GM21786 (cell line): Measurements from ENCODE around the gene ALS2CL.

Experiments used
- ATAC-seq: cut with Tn5 transposase; IDR thresholded peaks from one replicate; pipeline ENCODE4 v1.9.1; 2021; ENCODE audit not compliant: unreplicated experiment

The ALS2CL gene

DNA sequence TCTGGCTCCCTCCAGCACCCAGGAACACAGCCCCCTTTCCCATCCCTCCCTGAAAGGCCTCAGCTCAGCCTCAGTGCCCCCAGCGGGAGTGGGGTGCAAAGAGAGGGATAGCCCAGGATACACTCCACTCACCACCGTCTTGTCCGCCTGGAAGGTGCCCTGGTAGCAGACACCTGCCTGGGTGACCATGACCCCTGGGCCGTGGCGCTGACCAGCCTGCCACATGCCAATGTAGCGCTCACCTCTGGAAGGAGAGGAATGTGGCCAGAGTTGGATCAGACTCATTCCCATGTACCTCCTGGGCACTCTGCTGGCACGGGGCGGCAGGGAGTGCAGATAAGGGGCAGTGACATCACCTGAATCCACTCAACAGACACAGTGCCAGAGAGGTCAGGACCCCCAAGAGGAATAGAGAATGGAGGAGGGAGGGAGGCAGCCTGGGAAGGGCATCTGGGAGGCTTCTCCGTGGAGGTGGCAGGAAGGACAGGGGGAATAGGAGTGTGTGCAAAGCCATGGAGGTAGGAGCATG is 13.1 kb downstream of the ALS2CL start:
- ATAC-seq = no peak

DNA sequence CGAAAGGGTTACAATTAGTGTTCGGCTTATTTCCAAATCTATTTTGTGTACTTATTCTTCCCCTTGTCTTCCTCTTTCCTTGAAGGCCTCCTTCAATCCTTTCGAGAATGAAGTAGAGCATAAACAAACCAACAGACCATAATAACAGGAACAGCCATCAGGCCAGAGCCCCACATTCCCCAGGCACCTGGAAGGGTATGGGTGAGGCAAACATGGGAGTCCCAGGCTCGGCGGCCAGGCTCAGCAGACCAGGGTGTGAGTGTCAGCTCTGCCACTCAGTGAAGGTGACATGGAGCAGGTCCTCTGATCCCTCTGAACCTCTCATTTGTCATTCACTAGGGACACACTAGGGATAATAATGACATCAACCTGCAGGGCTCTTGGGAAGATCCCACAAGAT is 13.8 kb downstream of the ALS2CL start:
- no peak for ATAC-seq

DNA sequence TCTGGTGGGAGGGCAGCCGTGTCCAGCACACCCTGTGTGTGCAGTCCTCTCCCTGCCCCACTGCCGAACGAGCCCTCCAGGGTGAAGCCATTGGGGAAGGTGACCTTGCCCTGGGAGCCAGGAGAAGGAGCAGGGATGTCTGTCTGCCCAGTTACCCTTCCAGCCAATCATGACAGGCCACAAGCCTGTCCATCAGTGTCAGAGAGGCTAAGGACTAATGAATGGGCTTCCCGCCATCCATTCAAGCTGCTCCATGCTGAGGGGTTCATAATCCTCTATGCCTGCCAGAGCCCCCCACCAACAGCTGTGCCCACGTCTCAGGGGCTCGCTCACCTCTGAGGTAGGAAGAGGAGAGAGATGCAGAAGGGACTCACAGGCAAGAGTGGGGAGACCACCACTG is 15.2 kb downstream of the ALS2CL start:
- no peak for ATAC-seq

DNA sequence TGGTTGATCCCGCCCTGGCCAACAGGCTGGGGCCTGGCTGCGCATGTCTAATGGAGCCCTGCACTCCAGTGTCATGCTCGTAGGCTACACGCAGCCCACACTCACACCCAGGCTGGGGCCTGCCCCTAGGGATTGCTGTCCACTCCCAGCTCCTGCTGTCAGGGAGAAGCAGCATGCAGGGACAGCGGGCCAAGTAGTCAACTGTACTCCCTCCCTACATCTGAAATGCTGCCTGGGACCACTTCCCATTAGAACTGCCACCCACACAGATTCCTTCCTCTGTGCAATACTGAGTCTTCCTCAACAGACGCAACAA is 16.1 kb downstream of the ALS2CL start:
- no peak for ATAC-seq

DNA sequence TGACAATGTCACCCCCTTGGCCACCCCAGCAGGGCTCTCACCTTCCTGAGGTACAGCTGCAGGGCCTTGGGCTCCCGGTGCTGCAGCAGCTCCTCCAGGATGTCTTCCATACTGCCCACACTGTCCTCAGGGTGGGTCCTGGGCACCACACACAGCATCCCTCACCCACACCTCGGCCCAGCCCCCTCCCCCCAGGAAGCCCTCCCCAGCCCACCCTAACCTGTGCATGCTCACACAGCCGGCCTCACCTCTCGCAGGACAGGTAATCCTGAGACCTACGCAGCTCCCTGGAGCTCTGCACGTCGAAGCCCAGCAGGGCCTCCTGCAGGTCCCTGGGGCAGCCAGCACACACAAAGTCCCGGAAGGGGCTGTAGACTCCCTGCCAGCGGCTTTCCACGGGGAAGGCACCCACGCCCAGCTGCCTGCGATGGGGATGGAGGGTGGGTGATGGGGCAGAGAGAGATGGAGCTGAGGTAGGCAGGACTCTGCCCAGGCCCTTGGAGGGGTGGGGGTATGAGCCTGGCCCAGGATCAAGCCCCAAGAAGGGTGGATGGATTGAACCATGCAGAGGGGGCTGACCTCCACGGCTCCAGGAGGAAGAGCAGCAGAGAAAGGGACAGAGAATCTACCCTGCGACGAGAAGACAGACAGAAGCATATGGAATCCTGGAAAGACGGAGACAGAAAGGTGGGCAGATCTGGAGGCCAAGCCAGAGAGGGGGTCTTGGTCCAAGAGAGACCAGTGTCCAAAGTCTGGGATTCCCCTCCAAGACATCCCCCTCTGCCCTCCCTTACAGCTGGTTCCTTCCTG is 16.7 kb downstream of the ALS2CL start:
- no peak for ATAC-seq

DNA sequence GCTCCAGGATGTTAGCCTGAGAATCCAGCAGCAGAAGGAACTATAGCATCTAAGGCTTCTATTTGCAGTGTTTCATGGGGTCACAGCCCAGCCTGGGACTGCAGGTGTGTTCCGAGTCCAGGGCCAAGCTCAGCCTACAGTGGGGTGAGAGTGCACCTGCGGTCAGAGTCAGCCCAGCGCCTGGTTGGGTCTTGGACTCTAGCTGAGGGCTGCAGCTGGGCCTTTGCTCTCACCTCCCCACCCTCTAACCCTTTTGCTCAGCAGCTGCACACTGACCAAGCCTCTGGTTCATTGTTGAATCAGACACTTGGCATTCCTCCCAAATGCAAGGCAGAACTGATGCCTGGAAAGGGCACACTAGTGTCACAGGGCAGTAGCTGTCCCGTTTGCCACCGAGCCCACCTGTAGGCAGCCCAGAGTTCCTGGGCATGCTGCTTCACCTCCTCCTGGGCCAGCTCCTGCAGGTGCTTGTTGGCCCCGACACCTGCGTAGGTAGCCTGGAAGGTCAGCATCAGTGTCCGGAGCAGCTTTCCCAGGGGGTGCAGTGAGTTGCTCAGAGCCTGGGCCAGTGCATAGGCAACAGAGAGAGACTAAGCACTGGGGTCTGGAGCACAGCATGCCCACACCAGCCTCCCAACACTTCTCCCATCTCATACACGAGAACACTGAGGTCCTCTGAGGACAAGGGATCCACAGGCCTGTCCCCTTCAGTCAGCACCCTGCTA is 17.5 kb downstream of the ALS2CL start:
- no peak for ATAC-seq

DNA sequence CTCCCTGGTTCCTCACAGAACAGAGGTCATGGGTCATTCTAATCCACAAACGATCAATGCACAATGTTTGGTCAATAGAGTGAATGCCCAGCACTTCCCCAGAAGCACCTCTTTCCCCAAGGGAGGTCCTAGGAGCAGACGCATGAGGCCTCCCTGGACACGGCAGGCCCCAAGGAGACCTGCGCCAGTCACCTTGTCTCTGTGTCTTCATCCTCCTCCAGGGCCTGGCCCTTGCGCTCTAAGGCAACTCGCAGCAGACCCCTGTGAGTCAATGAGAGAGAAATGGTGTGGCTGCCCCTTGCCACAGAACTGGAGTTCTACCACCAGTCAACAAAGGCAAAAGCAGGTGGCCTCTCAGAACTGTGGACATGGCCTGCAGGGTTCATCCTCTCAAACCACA is 18.1 kb downstream of the ALS2CL start:
- no peak for ATAC-seq

DNA sequence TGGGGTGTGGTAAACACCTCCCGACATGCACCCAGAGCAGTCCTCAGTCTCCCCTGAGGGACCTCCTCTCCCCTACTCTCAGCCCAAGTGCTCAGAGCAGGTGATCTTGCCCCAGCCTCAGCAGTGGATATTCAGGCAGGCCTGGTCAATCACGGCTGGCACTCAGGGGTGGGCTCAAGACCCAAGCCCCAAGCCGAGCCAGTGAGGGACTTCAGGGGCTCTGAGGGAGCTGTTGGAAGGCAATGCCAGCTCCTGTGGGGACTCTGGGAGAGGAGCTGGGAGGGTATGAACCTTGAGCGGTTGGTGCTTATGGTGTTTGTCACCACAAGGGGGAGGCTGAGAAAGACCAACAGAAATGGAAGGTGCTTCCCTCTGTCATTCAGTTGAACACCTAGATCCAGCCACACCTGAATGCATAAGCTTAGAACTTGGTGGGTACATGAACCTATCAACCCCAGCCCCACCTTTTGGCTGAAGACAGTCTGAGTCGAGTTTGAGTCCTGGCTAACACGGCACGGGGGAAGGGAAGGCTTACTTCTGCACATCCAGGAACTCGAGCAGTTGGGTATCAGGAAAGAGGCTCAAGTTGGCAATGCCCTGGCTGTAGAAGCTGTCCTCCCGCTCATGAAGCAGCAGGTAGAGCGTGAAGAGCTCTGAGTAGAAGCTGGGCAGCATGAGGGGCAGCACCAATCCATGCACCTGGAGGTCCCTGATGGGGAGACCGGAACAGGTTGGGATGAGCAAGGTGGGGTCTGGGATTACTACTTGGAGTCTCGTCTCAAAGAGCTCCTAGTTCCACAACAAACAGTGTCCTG is 19.2 kb downstream of the ALS2CL start:
- ATAC-seq = no peak

DNA sequence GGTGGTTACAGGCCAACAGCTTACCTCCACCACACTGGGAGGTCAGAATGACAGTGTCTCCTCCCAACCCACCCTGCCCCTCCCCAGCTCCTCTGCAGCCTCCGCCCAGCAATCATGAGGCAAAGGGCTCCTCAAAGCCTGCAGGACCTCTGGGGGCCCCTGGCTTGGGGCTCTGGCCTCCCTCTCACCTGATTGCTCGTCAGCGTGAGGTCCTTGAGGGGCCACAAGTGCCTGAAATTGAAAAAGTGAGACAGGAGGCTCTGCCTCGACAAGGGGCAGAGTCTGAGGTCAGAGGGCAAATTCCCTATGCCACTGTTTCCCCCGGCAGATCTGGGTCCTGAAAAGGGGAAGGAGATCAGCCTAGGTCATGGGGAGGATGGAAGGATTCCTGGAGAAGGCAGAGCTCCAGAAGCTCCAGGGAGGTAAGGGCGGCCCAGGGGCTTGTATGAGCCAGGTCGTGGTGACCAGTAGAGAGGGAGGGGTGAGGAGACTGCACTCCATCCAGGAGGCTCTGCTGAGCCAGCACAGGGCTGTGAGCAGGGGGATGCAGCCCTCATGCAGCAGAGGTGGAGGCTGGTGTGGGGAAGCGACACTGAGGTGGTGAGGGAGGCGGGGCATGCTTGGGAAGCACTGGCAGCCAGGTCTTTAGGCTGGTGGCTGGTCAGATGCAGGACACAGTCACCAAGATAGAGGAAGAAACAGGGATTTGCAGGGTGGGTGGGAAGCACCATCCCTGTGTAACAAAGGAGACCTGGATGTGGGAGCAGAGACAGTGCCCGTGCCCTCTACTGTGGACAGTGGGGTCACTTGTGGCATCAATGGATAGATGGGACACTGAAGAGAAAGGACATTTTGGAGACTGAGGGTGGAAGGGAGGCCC is 20.1 kb downstream of the ALS2CL start:
- no peak for ATAC-seq

DNA sequence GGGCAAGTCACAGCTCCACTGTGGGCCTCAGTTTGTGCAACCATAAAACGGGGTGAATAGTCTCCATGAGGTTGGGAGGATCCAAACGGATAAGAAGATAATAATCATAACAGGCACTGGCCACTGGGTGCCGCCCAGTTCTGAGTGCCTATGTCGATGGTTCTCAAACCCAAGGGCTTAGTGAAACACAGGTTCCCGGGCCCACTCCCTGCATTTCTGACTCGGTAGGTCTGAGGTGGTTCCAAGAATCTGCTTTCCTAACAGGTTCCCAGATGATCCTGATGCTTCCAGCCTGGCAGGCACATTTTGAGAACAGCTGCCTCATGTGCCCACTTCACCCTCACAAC is 21.2 kb downstream of the ALS2CL start:
- no peak for ATAC-seq

DNA sequence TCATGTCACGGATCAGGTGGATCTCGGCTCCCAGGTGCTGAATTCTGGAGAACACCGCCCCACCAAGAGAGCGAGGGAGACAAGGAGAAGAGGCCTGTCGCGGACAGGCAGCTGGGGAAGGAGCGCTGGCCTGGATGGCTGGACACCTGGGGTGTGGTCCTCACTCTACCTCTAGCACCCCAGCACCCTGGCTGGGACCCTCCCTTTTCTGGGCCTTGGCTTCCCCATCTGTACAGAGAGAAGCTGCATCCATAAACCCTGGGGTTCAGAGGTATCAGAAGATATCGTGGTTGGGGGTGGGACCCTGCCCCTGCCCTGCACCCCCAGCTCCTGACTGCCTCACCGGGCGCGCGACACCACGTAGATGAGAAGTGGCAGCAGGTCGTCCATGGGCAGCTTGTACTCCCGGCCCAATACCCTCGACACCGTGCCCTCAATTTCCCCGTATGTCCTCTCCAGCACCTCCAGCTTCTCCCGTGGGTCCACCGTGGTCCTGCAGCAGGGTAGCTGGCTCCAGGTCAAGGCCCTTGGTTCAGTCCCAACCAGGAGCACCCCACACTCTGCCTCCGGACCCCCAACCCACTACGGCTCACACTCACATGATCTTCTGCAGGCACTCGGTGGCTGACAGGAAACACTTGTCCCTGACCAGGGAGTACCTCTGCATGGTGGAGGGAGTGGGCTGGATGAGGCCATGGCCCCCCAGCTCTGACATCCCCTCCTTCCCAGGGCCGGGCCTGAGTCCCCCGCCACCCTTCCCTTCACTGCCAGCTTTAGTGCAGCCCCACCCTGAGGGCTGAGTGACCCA is 21.7 kb downstream of the ALS2CL start:
- no peak for ATAC-seq

DNA sequence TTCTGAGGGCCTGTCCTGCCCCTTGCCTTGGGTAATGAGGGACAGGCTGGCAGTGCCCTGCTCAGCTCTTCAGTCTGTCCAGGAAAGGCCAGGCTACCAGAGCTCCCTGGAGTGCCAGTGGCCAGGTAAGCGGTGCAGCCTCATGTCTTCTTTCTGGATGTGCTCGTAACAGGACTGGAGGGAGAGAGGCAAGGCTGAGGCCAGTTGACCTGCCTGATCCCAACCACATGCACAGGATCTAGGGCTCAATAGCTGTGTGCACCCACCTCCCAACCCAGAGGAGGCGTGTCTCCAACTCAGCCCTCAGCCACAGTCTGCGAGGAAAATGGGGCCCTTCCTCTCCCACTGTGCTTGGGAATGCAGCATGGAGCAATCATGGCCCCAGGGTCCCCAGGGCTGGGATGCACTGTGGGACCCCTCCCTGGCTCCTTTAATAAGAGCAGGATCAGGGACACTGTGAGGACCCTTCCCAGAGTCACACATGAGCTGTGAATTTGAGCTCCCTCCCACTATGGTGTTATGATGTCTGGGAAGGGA is 22.5 kb downstream of the ALS2CL start:
- no peak for ATAC-seq

DNA sequence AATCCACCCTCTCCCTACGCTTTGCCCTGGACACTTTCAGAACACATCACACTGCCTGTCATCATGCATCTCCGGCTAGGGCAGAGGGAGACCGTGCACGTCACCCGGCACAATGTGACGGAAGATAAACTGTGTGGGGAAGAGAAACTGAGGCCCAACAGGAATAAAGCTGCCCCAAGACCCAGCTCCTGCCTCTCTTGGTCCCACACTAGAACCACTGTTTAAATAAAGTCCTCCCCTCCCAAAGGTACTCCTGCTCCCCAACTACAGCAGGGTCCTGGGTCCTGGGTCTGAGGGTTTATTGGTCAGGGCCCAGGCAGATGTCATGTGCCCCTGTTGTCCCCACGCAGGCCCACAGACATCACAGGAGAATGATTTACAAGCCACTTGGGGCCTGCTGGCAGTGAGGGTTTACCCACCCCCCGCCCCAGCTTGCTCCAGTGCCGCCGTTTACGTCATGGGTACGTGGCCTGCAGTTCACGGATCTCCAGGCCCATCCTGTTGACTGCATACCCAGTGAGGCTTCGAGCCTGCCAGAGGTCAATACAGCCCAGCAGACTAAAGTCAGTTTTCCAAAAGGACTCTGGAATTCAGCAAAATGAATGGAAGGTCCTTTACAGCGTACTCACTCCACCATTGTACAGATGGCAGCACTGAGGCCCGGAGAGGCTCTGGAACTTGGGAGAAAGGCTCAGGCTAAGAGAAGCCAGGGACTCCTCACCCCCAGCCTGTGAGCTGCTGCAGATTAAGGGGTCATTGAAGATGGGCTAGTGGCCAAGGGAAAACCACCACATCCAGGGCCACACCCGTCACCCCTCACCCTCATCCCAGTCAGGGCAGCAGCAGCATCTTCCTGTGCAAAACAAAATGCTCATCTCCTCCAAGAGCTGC is 23.2 kb downstream of the ALS2CL start:
- no peak for ATAC-seq

DNA sequence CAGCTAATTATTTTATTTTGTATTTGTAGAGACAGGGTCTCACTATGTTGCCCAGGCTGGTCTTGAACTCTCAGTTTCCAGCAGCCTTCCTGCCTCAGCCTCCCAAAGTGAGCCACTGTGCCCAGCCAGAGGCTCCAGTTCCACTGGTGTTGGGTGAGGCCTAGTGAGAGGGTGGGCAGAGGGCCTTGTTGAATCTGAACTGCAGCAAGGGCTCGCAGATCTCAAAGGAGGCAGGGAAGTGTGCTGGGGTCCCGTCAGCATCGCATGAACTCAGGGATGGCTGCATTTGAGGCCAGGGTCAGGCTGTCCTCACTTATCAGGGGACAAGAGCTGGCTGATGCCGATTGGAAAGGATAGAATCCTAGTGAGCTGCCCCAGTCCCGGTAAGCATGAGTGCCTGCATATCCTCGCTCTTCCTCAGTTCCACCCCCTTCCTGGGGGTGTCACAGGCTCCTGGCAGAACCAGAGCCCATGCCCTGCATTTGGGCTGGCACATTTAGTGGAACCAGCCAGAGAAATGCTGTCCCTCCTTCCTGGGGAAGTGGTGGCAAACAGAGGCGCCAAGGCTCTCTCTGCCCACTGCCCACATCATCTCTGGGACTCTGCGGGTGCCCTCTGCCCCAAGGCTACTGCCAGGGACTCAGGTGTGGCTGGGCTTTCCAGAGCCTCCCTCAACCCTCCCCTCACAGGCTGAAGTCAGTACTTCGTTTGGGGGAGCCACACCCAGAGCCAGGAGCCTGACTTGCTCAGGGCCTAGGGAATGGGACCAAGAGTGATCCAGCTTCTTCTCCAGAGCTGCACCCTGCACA is 24.1 kb downstream of the ALS2CL start:
- ATAC-seq = no peak

DNA sequence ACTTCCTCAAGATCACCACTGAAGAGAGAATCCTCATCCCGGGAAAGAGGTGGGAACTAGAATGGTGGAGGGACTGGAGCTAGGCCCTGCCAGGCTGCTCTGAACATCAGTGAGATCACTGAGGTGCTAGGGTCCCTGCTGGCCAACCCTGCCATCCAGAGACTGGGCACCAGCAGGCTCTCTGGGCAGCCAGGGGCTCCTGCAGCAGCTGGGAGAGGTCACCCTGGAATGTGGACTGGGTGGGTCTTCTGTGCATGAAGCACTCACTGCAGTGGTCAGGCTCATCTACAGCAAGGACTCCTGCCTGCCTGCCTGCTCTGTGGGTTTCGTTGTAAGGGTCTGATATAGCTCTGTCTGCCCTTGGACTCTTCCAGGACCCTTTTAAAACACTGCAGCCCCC is 24.9 kb downstream of the ALS2CL start:
- no peak for ATAC-seq

DNA sequence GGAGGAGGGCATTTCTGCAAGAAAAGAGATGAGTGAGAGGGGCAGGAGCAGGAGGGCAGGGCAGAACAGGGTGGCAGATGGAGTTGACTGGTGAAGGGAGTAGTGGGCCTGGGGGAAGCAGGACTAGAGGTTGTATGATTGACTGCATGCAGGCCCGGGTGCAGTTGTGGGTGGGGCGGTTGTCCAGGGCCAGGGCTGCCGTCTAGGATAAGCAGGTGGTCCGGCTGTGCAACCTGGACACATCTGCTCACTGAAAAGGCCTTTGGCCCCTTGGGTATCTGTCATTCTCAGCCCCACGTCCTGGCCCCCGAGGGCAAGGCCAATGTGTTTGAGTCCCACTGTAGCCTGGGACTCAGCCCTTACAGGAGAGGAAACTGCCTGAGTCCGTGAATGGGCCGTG is 25.4 kb downstream of the ALS2CL start:
- no peak for ATAC-seq

DNA sequence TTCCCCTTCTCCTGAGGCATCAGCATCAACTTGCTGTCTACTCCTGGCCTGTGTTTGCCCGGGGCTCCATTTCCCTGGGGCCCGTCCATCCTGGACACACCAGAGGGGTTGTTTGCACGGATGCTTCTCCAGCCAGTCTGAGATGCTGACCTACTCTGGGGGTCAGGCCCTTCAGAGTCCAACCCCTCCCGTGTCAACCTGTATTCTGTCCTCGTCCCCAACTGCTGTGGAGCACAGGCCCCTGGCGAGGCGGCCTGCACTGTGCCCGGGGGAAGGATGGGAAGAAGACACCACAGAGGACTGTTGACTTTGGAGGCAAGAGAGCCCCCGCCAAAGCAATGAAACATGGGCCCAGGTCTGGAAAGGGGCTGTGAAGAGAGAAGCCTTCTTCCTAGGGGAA is 25.8 kb downstream of the ALS2CL start:
- ATAC-seq = no peak

DNA sequence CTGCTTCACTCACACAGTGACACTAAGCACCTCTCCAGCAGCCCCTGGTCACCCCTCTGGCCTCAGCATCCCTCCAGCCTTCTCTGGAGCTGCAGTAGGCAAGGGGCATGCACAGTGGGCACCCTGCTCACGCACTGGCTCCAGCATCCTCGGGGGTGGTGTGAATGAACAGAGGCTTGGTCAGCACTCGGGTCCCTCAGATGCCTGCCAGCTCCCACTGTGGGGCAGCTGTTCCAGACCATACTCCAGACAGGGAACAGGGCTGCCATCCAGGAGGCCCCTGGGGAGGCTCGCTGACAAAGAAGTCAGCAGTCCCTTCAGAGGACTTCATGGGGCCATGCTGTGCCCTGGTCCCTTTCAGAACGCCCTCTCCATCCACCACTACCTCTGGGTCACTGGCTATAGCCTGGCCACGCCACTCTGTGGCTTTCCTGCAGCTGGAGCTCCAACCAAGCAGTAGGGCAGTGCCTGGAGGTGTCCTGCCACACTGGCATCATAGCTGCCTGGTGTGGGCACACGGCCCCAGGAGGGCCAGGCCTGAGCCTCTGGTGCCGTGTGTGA is 26.3 kb downstream of the ALS2CL start:
- ATAC-seq = no peak
